RPMI7951 (cell line): ENCODE measurements around the gene SLC12A8. TPM values are rescaled to one million over a fixed set of nuclear protein-coding genes. Genes with fewer than 3 reads are reported as not detected.
A peak's percentile ranks its signal among the peaks of the same experiment; 100 is the strongest.

ENCODE experiments used
- DNase-seq: peaks from one replicate; pipeline ENCODE4 v3.0.0-alpha.2; 2012; ENCODE audit warnings: low read depth
- total RNA-seq: library from RNA; depleted of rRNA; stranded (reverse); fragments of >200 nt; shearing (Covaris generic); gene quantifications from 2 replicates; pipeline ENCODE4 v1.2.3, GENCODE V29; 2014

Gene SLC12A8
- total RNA-seq, 1 experiment from 2014 or later: 26.6 TPM

GRCh38 chr3:125110016-125110875 is 102.3 kb downstream of the SLC12A8 start:
- DNase-seq: peak; percentile 100

DNA sequence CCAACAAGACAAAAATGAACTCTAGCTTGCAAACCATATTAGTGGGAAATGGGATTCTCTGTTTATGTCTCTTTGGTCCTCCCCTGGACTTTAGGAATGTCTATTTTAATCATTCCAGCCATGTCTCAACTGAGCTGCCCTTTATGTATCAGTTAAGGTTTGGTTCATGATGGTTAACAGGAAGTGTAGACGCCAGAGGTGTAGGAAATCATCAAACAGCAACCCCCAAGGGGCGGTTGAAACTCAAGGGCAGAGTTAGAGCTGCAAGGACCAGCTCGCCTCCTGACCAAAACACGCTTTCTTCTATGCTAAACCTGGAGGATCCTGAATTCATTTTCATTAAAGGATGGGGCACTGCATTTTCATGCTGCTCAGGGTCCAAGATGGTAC is 103.0 kb downstream of the SLC12A8 start:
- no peak for DNase-seq

DNA sequence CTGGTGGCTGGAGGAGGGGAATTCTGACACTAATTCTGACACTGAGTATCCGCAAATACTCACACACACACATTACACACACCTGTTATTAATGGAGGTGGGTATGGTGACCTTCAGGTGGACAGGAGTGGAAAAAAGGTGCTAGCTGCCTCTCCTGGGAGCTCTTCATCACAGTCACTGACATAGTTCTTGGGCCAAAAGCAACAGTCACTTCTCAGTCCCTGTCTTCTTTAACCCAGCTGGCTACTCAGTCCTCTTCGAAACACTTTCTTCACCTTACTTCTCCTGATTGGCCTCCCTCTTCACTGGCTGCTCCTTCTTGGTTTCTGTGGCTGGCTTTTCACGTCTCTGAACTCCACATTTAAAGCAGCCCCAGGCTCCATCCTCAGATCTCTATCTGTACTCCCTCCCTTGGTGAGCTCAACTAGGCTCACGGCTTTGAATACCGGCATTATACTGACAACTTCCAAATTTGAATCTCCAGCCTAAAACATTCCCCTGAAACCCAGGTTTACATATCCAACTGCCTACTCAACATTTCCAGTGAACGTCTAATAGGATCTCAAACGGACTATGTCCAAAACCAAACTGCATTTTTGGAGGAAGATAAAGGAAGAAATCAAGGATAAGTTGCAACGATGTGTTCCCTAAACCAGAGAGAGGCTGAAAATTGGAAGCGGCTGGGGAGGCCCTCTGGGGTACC is 103.6 kb downstream of the SLC12A8 start:
- peak; percentile 91 for DNase-seq

DNA sequence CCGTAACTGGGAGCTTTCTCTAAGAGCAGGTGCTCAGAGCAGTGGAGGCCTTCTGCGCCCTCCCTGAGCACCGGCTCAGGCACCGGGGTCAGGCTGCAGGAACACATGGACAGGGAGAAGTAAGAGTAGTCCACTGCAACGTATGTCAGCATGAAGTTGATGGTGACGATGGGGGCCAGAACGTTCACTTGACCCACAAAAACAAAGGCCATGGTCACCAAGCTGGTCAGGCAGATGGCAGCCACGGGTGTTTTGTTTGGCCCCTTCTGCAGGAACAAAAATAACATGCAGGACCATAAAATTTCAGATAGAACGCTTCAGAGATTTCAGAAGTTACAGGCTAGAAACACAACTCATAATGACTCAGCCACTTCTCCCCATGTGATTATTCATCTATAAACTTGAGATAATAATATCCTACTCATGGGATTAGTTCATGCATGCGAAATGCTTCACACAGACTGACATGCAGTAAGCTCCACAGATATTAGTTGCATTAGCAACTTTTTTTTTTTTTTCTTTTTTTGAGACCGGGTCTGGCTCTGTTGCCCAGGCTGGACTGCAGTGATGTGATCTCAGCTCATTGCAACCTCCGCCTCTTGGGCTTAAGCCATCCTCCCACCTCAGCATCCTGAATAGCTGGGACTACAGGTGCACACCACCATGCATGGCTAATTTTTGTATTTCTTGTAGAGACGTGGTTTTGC is 104.5 kb downstream of the SLC12A8 start:
- DNase-seq: peak; percentile 83

DNA sequence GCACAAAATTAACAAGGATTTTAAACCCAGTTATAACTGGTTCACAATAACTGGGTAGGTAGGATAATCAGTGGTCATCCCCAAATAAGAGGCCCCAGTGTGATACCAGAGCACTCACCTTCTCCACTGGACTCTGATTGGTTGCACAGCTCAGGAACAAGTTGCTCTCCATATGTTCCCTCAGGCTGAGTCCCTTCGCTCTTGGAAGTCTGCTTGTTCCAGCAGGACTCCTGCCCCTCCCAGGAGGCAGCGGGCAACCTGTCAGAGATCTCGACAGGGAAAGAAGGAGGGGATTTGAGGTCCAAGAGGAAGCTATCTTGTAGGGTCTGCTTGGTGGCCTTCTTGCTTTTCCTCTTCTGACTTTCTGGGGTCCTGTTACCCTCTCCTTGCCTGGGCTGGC is 105.2 kb downstream of the SLC12A8 start:
- no peak for DNase-seq

- DNase-seq: no peak
Observed at GRCh38 chr3:125105116-125105515, 107.4 kb downstream of the SLC12A8 start.

GRCh38 chr3:125104639-125105038 is 107.9 kb downstream of the SLC12A8 start:
- DNase-seq: peak; percentile 66

GRCh38 chr3:125103406-125103805 is 109.1 kb downstream of the SLC12A8 start:
- DNase-seq: no peak

GRCh38 chr3:125102470-125102869 is 110.1 kb downstream of the SLC12A8 start:
- DNase-seq: no peak

DNA sequence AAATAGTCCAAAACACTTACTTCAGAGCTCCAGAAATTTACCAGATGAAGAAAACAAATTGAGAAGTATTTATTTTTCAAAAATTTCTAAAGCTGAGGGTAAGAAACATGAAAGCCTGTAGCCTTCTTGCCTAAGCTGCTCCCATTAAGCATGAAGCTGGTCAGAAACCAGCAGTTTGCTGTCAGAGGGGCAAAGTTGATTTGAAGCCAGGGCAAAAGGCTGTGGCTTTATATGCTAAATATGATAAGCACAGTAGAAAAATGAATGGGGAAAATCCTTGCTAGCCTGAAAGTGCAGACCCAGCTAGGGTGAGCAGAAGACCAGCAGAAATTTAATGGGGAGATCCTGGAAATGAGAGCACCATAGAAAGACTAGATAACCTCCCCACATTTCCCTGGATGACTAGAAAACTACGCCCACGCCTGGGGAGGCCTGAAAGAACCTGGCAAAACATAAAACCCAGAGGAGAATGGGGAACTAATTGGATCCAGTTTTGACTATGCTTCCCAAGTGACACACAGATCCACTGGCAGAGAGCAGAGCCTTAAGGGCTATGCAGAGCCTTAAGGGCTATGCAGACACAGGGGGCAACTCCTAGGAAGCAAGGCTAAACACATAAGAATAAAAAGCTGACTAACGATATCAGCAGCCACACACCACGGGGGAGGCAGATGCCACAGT is 113.8 kb downstream of the SLC12A8 start:
- peak; percentile 86 for DNase-seq

GRCh38 chr3:125090649-125091048 is 121.9 kb downstream of the SLC12A8 start:
- no peak for DNase-seq

DNA sequence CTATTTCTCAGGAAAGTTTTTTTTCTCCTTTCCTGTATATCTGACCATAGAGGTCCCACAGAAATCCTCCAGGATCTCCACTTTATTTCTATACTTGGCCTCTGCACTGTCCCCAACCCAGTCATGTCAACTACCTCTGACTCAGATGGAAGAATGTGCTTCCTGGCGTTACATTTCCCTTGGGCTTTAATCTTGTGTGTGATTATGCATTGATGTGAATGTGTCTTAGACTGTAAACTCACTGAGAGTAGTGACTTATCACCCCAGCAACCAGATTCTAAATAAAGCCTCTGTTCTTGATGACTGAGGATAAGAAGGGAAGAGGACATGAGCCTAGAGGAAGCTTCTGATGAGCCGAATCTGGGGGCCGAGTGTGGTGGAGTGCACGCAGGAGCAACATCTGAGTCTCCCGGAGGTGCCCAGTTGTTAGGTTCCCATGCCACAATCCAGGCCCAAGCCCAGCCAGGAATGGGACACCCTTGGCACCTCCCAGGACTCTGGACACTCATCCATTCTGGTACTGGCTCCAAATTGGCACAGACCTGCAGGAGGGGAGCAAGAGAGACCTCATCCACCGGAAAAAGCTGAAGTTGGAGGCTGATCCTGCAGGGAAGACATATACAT is 124.7 kb downstream of the SLC12A8 start:
- DNase-seq: peak; percentile 92

DNA sequence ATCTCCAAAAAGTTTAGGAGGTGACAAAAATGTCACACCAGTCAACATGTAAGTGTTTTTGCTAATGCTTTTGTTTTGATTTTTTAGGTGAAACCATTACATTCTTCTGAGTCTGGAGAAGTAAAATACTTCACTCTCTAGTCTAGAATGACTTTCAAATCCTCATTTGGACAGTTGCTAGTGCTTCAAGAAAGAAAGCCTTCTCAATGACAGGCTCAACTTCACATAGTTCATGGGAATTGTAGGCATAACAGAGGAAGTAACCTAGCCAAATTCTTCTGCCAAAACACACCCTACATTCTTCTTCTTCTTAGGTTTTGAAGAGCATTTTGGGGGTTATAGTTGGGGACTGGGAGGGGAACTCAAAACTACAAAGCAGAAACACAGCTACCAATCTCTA is 127.4 kb downstream of the SLC12A8 start:
- DNase-seq: no peak

DNA sequence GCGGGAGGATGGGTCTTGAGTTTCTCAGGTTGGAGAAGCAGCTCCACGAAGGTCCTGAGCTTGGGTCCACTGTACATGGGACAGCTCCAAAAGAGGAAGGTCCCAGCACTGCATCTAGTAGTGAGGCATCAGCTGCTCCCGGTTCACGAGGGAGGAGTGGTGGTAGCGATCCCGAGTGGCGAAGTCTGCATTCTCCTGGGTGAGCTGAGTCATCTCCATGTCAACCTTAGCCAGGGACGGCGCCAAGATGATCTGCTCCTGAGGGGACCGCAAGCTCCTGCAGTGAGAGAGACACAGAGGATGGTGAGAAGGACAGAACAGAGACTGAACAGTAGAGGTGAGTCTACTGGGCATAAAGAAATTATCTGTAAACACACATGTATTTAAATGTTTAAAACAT is 128.8 kb downstream of the SLC12A8 start:
- peak; percentile 88 for DNase-seq

- peak; percentile 75 for DNase-seq
Observed at GRCh38 chr3:125082339-125082738, 130.2 kb downstream of the SLC12A8 start.

DNA sequence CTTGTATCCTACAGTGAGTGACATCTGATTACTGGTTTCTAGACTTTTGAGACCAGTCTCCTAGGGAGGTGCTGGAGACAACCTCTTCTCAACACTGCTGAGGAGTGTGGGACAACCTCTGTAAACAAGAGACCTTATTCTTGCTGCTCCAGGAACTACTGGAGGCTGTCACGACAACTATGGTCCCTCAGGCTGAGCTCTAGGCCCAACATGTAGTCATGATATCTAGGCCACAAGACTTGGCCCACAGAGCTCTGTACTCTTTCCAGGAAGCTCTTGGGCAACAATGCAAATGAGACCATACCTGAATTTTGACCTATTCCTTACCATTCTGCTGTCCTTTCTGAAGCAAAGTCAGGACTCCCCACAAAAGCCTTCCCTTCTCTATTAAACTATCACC is 132.5 kb downstream of the SLC12A8 start:
- no peak for DNase-seq

- DNase-seq: peak; percentile 86
Observed at GRCh38 chr3:125079675-125080045, 132.9 kb downstream of the SLC12A8 start.

DNA sequence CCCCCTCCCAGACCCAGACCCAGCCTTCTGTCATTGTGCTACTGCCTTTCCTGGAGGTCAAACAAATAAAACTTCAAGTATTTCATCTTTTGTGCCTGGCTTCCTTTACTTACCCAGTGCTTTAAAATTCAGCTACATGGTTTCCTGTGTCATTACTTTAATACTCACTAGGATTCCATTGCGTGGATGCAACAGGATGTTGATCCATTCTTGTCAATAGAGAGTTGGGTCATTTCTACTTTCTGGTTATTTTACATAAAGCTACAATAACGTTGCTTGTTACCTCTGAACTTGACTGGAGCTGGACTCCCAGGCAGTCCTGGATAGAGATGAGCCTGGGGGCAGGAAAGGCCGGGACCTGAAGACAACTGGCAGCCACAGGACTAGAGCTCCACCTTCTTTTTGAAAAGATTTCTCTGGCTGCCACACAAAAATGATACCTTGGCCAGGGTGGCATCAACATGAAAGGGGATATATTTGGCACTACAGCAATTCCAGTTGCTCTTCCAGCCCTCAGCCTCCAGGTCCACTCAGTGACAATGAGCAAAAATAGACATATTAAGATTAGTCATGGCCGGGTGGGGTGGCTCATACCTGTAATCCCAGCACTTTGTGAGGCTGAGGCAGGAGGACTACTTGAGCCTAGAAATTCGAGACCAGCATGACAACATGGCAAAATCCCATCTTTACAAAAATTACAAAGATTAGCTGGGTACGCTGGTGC is 133.4 kb downstream of the SLC12A8 start:
- DNase-seq: no peak

DNA sequence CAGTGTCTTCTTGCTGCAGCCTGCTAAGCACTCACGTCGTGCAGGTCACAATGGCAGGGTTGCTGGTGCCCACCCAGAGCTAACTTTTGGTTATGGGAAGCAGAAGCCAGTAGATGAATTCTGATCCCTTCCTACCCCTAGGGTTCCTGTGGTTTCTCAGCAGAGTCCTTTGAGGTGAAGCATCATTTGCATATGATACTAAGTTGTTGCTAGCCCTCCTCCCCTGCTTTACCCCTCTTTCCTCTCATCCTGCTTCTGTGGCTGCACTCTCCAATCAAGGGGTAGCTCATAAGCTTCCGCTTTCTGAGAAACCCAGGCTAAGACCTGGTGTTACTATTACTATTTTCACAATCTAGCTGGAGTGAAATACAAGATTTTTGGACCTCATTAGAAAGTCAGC is 134.7 kb downstream of the SLC12A8 start:
- DNase-seq: no peak

- DNase-seq: no peak
Observed at GRCh38 chr3:125076464-125076863, 136.1 kb downstream of the SLC12A8 start.

GRCh38 chr3:125075738-125076137 is 136.8 kb downstream of the SLC12A8 start:
- DNase-seq: no peak
